ENCODE measurements around the gene FCRLA.

- no peak for TF ChIP-seq CTCF (IDR thresholded peaks at IDR 0.05; ENCODE audit: low read length)
- TF ChIP-seq EZH2 (optimal IDR thresholded peaks at IDR 0.05; ENCODE audit: low read depth, low read length): no peak
- no peak for TF ChIP-seq EZH2phosphoT487 (IDR thresholded peaks at IDR 0.05; ENCODE audit: low read length)
Measured at GRCh38 chr1:161718559-161719324, 11.7 kb downstream of the FCRLA start.
